HUES64 (cell line): ENCODE data around the gene CIDEA.

Experiments
- H3K27ac ChIP-seq: 2 replicates; pipeline ENCODE4 v1.7.0; 2013; ENCODE audit warnings: low read depth, low read length, inconsistent platforms
- H3K27me3 ChIP-seq: 2 replicates; pipeline ENCODE4 v1.6.1; 2013; ENCODE audit warnings: mild to moderate bottlenecking, low read length; ENCODE audit not compliant: insufficient read depth
- H3K36me3 ChIP-seq: 2 replicates; pipeline ENCODE4 v1.6.1; 2013; ENCODE audit warnings: mild to moderate bottlenecking, low read length; ENCODE audit not compliant: insufficient read depth
- H3K4me1 ChIP-seq: 2 replicates; pipeline ENCODE4 v1.6.1; 2013; ENCODE audit warnings: mild to moderate bottlenecking, low read length, moderate library complexity; ENCODE audit not compliant: insufficient read depth
- H3K4me3 ChIP-seq: 2 replicates; pipeline ENCODE4 v1.5.1; 2013; ENCODE audit warnings: mild to moderate bottlenecking, low read length, moderate library complexity
- H3K9ac ChIP-seq: 2 replicates; pipeline ENCODE4 v1.6.1; 2013; ENCODE audit warnings: mild to moderate bottlenecking, low read depth, low read length
- H3K9me3 ChIP-seq: 2 replicates; pipeline ENCODE4 v1.6.1; 2013; ENCODE audit warnings: low read depth, low read length; ENCODE audit not compliant: insufficient read depth
- WGBS: fragments of 150-250, 120-280 bp; methylation state at CpG from one replicate; pipeline ENCODE4 v1.1.7; 2013; ENCODE audit warnings: missing lambda C conversion rate; 5-methylcytosine and 5-hydroxymethylcytosine counted together

Gene CIDEA

GRCh38 chr18:12276736-12277554 is 22.8 kb downstream of the CIDEA start:
- Histone ChIP-seq H3K36me3 (no peaks in the 10 kb centered on the region), H3K9me3 (no peaks in the 10 kb centered on the region), H3K4me3 (no peak overlapping the region), H3K4me1 (peaks cover 22% of the 10 kb centered on the region), H3K27ac (no peak overlapping the region), H3K27me3 (no peaks in the 10 kb centered on the region), H3K9ac (no peak overlapping the region)
- WGBS = 93% methylated on average over 26 of the region's 26 CpGs

GRCh38 chr18:12278215-12278671 is 24.1 kb downstream of the CIDEA start:
- Histone ChIP-seq H3K27me3 (no peaks in the 10 kb centered on the region), H3K4me3 (0 out of 2 replicates have a peak overlapping the region, but pooled peaks have one; percentile 19), H3K9ac (peak overlapping the region; percentile 72; the same call in 1 of the 2 replicates), H3K27ac (peak overlapping the region; percentile 86), H3K36me3 (no peaks in the 10 kb centered on the region), H3K9me3 (no peaks in the 10 kb centered on the region), H3K4me1 (peaks cover 29% of the 10 kb centered on the region)
- 73% methylated on average over 7 of the region's 7 CpGs for whole genome bisulfite sequencing

- peak overlapping the region; percentile 86 for H3K27ac ChIP-seq
- H3K9me3 ChIP-seq = no peaks in the 10 kb centered on the region
- H3K4me3 ChIP-seq = peak overlapping the region; percentile 19; the same call in 1 of the 2 replicates
- no peaks in the 10 kb centered on the region for H3K36me3 ChIP-seq
- peaks cover 24% of the 10 kb centered on the region for H3K4me1 ChIP-seq
- no peaks in the 10 kb centered on the region for H3K27me3 ChIP-seq
- WGBS = 35% methylated on average over 30 of the region's 30 CpGs
- peak overlapping the region; percentile 72 for H3K9ac ChIP-seq
Measured at GRCh38 chr18:12278741-12279682, 24.9 kb downstream of the CIDEA start.

GRCh38 chr18:12279781-12280531 is 25.8 kb downstream of the CIDEA start:
- H3K27ac ChIP-seq = peak overlapping the region; percentile 86
- peak overlapping the region; percentile 72; the same call in 1 of the 2 replicates for H3K9ac ChIP-seq

GRCh38 chr18:12281861-12282260 is 27.7 kb downstream of the CIDEA start:
- 40% methylated on average over 1 of the region's 1 CpG for WGBS
- Histone ChIP-seq H3K9me3 (no peaks in the 10 kb centered on the region), H3K4me1 (peaks cover 23% of the 10 kb centered on the region), H3K4me3 (no peak overlapping the region), H3K36me3 (no peaks in the 10 kb centered on the region), H3K27ac (no peak overlapping the region), H3K27me3 (peaks cover 9% of the 10 kb centered on the region), H3K9ac (no peak overlapping the region)

More at GRCh38 chr18:12279781-12280531, 25.8 kb downstream of the CIDEA start:
- no peaks in the 10 kb centered on the region for H3K36me3 ChIP-seq
- 92% methylated on average over 16 of the region's 16 CpGs for WGBS
- H3K9me3 ChIP-seq = no peaks in the 10 kb centered on the region
- peaks cover 23% of the 10 kb centered on the region for H3K4me1 ChIP-seq
- no peaks in the 10 kb centered on the region for H3K27me3 ChIP-seq
- H3K4me3 ChIP-seq = no peak overlapping the region

- peaks cover 23% of the 10 kb centered on the region for H3K4me1 ChIP-seq
- H3K27ac ChIP-seq = no peak overlapping the region
- 83% methylated on average over 9 of the region's 9 CpGs for WGBS
- no peaks in the 10 kb centered on the region for H3K36me3 ChIP-seq
- no peak overlapping the region for H3K9ac ChIP-seq
- H3K4me3 ChIP-seq = no peak overlapping the region
- peaks cover 16% of the 10 kb centered on the region for H3K27me3 ChIP-seq
- no peaks in the 10 kb centered on the region for H3K9me3 ChIP-seq
Measured at GRCh38 chr18:12282442-12283039, 28.4 kb downstream of the CIDEA start.

GRCh38 chr18:12283256-12283655 is 29.1 kb downstream of the CIDEA start:
- Histone ChIP-seq H3K27me3 (peaks cover 23% of the 10 kb centered on the region), H3K27ac (no peak overlapping the region), H3K9ac (no peak overlapping the region), H3K36me3 (no peaks in the 10 kb centered on the region), H3K4me3 (no peak overlapping the region), H3K4me1 (peaks cover 22% of the 10 kb centered on the region), H3K9me3 (no peaks in the 10 kb centered on the region)
- WGBS = 75% methylated on average over 6 of the region's 6 CpGs

GRCh38 chr18:12283666-12284065 is 29.5 kb downstream of the CIDEA start:
- Histone ChIP-seq H3K4me1 (peaks cover 21% of the 10 kb centered on the region), H3K27me3 (peaks cover 27% of the 10 kb centered on the region), H3K36me3 (no peaks in the 10 kb centered on the region), H3K9ac (no peak overlapping the region), H3K27ac (no peak overlapping the region), H3K4me3 (no peak overlapping the region), H3K9me3 (no peaks in the 10 kb centered on the region)
- WGBS = no CpG with 5 or more reads among the region's 1 CpG

GRCh38 chr18:12287131-12287681 is 33.0 kb downstream of the CIDEA start:
- H3K9ac ChIP-seq = 0 out of 2 replicates have a peak overlapping the region, but pooled peaks have one; percentile 32
- 29% methylated on average over 37 of the region's 37 CpGs for WGBS
- H3K9me3 ChIP-seq = no peaks in the 10 kb centered on the region
- no peak overlapping the region for H3K27ac ChIP-seq
- H3K36me3 ChIP-seq = no peaks in the 10 kb centered on the region
- H3K27me3 ChIP-seq = peaks cover 40% of the 10 kb centered on the region
- peak overlapping the region; percentile 59 for H3K4me3 ChIP-seq
- peaks cover 12% of the 10 kb centered on the region for H3K4me1 ChIP-seq
